Bone marrow (tissue), 2 donors: ENCODE measurements around the gene UGT2A1.
"Not testable (repeated sequence)": the region's sequence is repeated elsewhere in the genome, so short reads cannot be mapped to it uniquely, and the experiment has no call there.

Experiments used
- DNase-seq, 2 donors: peaks; one replicate each; lab custom pipeline; 2025; lab: John Stamatoyannopoulos, UW

Gene UGT2A1

GRCh38 chr4:69653147-69653546, at the start of gene UGT2A1:
Gene UGT2A1 (minus strand): TSS chr4:69653247. CDS start chr4:69647644, 5,603 bp downstream.
- no peak for DNase-seq

GRCh38 chr4:69702201-69702600, 49.2 kb upstream of the UGT2A1 start:
- DNase-seq, result no peak

- DNase-seq, result no peak
These were observed 48.6 kb upstream of the UGT2A1 start for GRCh38 chr4:69701696-69702095.

GRCh38 chr4:69697536-69698242, 44.6 kb upstream of the UGT2A1 start:
- DNase-seq, result no peak

- peak in 1 of 2 donors; percentile 56 for DNase-seq
These were observed 36.6 kb upstream of the UGT2A1 start for GRCh38 chr4:69689599-69689998.

GRCh38 chr4:69684804-69685203, 31.8 kb upstream of the UGT2A1 start:
- DNase-seq, result no peak

GRCh38 chr4:69668680-69669079, 15.6 kb upstream of the UGT2A1 start:
- DNase-seq, result no peak

GRCh38 chr4:69664009-69664408, 11.0 kb upstream of the UGT2A1 start:
- not testable (repeated sequence) for DNase-seq

GRCh38 chr4:69661130-69661803, 8.2 kb upstream of the UGT2A1 start:
- DNase-seq, result not testable (repeated sequence)

- DNase-seq, result no peak
These were observed 5.1 kb upstream of the UGT2A1 start for GRCh38 chr4:69658133-69658532.

- no peak for DNase-seq
These were observed 3.7 kb upstream of the UGT2A1 start for GRCh38 chr4:69656653-69657158.

GRCh38 chr4:69650872-69651271, 2.2 kb downstream of the UGT2A1 start:
- DNase-seq, result no peak

GRCh38 chr4:69649629-69650028, 3.4 kb downstream of the UGT2A1 start:
- no peak for DNase-seq

- DNase-seq, result no peak
These were observed 3.8 kb downstream of the UGT2A1 start for GRCh38 chr4:69649207-69649606.

- DNase-seq, result no peak
These were observed 10.1 kb downstream of the UGT2A1 start for GRCh38 chr4:69642961-69643360.

- DNase-seq, result no peak
These were observed 12.8 kb downstream of the UGT2A1 start for GRCh38 chr4:69640289-69640688.

- no peak for DNase-seq
These were observed 13.5 kb downstream of the UGT2A1 start, which contains the start of gene UGT2A2 for GRCh38 chr4:69639542-69639941. Gene UGT2A2 (minus strand): TSS chr4:69639642. CDS start chr4:69639640, 2 bp downstream.

GRCh38 chr4:69617083-69617694, 35.9 kb downstream of the UGT2A1 start:
- no peak for DNase-seq

GRCh38 chr4:69610484-69610883, 42.6 kb downstream of the UGT2A1 start:
- DNase-seq, result no peak

GRCh38 chr4:69601065-69601464, 52.0 kb downstream of the UGT2A1 start:
- no peak for DNase-seq

- no peak for DNase-seq
These were observed 53.0 kb downstream of the UGT2A1 start for GRCh38 chr4:69600013-69600412.

- no peak for DNase-seq
These were observed 58.7 kb downstream of the UGT2A1 start for GRCh38 chr4:69594382-69594781.

GRCh38 chr4:69591364-69591763, 61.7 kb downstream of the UGT2A1 start:
- no peak for DNase-seq
